Erythroblast (primary cell): Measurements from ENCODE around the gene KMT2C.
"Not testable (repeated sequence)": the region's sequence is repeated elsewhere in the genome, so short reads cannot be mapped to it uniquely, and the experiment has no call there.

Source experiments
- GATA1 ChIP-seq: IDR thresholded peaks from 2 replicates; pipeline ENCODE4 v1.6.1; 2011; ENCODE audit warnings: low read depth, mild to moderate bottlenecking, control low read depth, low read length, moderate library complexity
- POLR2A ChIP-seq: IDR thresholded peaks from 2 replicates; pipeline ENCODE4 v1.6.1; 2011; ENCODE audit warnings: mild to moderate bottlenecking, low read length

DNA sequence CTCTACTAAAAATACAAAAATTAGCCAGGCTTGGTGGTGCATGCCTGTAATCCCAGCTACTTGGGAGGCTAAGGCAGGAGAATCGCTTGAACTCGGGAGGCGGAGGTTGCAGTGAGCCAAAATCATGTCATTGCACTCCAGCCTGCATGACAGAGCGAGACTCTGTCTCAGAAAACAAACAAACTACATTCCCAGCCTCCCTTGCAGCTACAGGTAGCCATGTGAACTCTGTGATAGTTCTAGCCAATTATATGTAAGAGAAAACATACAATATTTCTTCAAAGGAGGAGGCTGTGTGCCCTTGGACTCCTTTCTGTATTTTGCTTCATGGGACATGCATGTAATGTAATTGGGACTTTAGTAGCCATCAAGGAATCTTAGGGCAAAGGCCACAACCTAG lies 12.6 kb downstream of the KMT2C start:
- not testable (repeated sequence) for TF ChIP-seq POLR2A, GATA1
